Measurements from ENCODE around the gene POFUT1. TPM values are rescaled to one million over a fixed set of nuclear protein-coding genes. Genes with fewer than 3 reads are reported as not detected.

POFUT1 gene
- total RNA-seq, 4 donors from 2014 or later, result 26.0 to 49.4 (median 32.4) TPM

DNA sequence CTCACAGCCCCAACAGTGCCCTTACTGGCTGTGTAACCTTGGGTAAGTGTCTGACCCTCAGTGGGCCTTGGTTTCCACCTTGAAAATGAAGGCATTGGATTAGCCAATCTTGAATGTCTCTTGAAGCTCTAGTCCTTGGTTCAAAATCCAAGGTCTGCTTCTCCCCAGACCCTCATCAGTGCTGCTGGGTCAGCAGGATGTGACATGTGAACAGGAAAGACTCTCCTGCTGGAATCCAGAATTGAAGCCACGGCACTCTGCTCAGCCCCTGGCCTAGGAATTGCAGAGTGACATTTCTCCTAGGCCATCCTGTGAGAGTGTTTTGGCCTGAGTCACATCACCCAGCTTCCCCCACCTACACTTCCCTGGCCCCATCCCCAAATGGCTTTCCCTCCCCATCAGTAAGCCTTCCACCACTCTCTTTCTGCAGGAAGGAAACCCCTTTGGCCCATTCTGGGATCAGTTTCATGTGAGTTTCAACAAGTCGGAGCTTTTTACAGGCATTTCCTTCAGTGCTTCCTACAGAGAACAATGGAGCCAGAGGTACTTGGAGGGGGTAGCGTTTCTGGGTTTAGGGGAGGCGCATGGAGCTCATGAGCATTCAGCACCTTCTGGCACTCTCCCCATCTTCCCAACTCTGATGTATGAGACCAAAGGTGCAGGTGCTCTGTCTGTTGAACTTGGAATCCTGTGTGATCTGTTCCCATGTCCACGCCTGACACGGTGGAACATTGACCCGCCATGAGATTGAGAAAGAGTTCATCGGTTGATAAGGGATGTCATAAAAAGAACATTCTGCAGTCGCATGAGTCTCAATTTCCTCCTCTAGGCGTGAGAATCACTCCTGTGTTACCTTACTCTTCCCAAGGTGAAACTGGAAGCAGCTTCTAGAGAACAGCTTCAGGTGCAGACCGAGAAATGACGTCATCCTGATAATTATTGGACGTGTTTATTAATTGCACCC, 8.8 kb downstream of the POFUT1 start:
- H3K9me3 ChIP-seq, result no peaks in the 10 kb centered on the region
- 89 to 94% methylated on average over 13 of the region's 13 CpGs for WGBS, 2 donors
- peaks cover 0 to 99% (median 8%) of the 10 kb centered on the region in 3 donors for H3K36me3 ChIP-seq
- no peak for DNase-seq (ENCODE audit: low spot score in 2 of 2)
- H3K4me3 ChIP-seq, result no peak overlapping the region
- H3K27me3 ChIP-seq, result no peaks in the 10 kb centered on the region
- H3K27ac ChIP-seq, result peak overlapping the region in 1 of 4 donors; percentile 31
- no peak for TF ChIP-seq POLR2A (IDR thresholded peaks at IDR 0.05)
- no peaks in the 10 kb centered on the region for H3K4me1 ChIP-seq

DNA sequence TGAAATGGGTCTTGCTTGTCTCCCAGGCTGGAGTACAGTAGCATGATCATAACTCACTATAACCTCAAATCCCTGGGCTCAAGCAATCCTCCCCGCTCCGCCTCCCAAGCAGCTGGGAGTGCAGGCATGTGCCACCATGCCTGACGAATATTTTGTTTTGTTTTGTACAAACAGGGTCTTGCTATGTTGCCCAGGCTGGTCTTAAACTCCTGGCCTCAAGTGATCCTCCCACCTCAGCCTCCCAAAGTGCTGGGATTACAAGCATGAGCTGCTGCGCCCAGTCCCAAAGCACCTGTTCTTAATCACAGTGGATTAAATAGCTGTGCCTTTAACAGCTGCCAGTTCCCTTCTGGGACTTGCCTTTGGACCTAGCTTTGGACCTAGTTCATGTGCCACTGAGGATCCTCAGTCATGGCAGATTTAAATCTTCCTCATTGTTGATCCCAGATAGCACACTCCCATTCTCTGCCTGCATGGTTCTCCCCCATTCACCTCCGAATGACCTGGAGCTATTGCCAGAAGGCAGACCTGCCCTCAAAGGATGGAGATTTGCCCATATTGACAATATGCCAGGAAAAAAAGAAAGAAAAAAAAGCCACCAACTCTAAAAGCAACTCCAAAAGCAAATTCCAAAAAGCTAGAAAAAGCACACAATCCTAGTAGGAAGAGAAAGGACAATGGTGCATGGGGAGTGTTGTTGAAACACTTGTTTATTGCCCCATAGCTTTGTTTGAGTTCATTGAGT, 10.6 kb downstream of the POFUT1 start:
- DNase-seq (ENCODE audit: low spot score in 2 of 2), result no peak
- H3K36me3 ChIP-seq, result peaks cover 0 to 99% (median 8%) of the 10 kb centered on the region in 3 donors

DNA sequence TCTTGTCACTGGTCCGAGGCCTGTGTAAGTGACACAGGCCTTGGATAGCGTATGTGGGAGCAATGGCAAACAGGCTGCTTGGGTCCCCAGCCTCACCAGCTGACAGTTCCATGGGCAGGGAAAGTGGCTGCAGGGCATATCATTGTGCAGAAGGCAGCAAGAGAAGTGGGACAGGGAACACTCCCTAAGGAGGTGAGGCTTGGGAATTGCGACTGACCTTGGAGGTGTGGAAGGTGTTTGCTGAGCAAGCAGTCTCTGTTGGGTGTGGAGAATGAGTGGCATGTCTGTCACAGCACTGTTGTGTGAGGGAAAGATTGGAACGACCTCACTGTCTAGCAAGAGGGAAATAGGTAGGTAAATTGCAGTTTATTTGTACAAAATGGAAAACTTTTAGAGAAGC, 16.8 kb downstream of the POFUT1 start:
- TF ChIP-seq POLR2A (IDR thresholded peaks at IDR 0.05), result no peak
- TF ChIP-seq EP300 (IDR thresholded peaks at IDR 0.05), result no peak
- TF ChIP-seq, protein P1, sequence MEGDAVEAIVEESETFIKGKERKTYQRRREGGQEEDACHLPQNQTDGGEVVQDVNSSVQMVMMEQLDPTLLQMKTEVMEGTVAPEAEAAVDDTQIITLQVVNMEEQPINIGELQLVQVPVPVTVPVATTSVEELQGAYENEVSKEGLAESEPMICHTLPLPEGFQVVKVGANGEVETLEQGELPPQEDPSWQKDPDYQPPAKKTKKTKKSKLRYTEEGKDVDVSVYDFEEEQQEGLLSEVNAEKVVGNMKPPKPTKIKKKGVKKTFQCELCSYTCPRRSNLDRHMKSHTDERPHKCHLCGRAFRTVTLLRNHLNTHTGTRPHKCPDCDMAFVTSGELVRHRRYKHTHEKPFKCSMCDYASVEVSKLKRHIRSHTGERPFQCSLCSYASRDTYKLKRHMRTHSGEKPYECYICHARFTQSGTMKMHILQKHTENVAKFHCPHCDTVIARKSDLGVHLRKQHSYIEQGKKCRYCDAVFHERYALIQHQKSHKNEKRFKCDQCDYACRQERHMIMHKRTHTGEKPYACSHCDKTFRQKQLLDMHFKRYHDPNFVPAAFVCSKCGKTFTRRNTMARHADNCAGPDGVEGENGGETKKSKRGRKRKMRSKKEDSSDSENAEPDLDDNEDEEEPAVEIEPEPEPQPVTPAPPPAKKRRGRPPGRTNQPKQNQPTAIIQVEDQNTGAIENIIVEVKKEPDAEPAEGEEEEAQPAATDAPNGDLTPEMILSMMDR (IDR thresholded peaks at IDR 0.05), result no peak
- Histone ChIP-seq H3K36me3 (peaks cover 0 to 87% (median 0%) of the 10 kb centered on the region in 3 donors), H3K4me3 (no peak overlapping the region), H3K9me3 (no peaks in the 10 kb centered on the region), H3K4me1 (no peaks in the 10 kb centered on the region), H3K27ac (no peak overlapping the region), H3K27me3 (no peaks in the 10 kb centered on the region)
- 89 to 91% methylated on average over 4 of the region's 4 CpGs for WGBS, 2 donors
- no peak for DNase-seq (ENCODE audit: low spot score in 2 of 2)

More for the DNA sequence above, 10.6 kb downstream of the POFUT1 start:
- 91 to 94% methylated on average over 5 of the region's 5 CpGs for WGBS, 2 donors
- peak overlapping the region in 1 of 4 donors; percentile 27 for H3K27ac ChIP-seq
- no peaks in the 10 kb centered on the region for H3K27me3 ChIP-seq
- TF ChIP-seq, protein P1 (IDR thresholded peaks at IDR 0.05), result no peak
- no peak for TF ChIP-seq POLR2A (IDR thresholded peaks at IDR 0.05)
- TF ChIP-seq EP300 (IDR thresholded peaks at IDR 0.05), result no peak
- H3K4me1 ChIP-seq, result no peaks in the 10 kb centered on the region
- H3K9me3 ChIP-seq, result no peaks in the 10 kb centered on the region
- no peak overlapping the region for H3K4me3 ChIP-seq

DNA sequence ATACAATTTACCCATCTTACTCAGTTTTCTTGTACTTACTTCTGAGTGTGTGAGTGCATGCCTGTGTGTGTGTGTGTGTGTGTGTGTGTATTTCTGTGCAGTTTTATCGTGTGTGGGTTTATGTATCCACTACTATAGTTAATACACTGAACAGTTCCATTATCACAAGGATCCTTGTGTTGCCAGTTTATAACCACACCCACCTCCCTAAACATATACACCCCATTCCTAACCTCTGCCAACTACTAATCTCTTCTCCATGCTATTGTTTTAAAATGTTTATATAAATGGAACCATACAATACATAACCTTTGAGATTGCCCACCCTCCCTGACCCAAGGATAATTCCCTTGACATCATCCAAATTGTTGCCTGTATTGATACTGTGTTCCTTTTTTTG, 18.7 kb downstream of the POFUT1 start:
- no peak for DNase-seq (ENCODE audit: low spot score in 2 of 2)
- H3K4me3 ChIP-seq, result no peak overlapping the region
- H3K9me3 ChIP-seq, result no peaks in the 10 kb centered on the region
- H3K4me1 ChIP-seq, result no peaks in the 10 kb centered on the region
- H3K36me3 ChIP-seq, result peaks cover 0 to 87% (median 0%) of the 10 kb centered on the region in 3 donors
- no peaks in the 10 kb centered on the region for H3K27me3 ChIP-seq
- WGBS, 2 donors, result 44 to 50% methylated on average over 1 of the region's 1 CpG
- no peak overlapping the region for H3K27ac ChIP-seq
- TF ChIP-seq POLR2A (IDR thresholded peaks at IDR 0.05), result no peak
- no peak for TF ChIP-seq EP300 (IDR thresholded peaks at IDR 0.05)
- TF ChIP-seq, protein P1 (IDR thresholded peaks at IDR 0.05), result no peak

DNA sequence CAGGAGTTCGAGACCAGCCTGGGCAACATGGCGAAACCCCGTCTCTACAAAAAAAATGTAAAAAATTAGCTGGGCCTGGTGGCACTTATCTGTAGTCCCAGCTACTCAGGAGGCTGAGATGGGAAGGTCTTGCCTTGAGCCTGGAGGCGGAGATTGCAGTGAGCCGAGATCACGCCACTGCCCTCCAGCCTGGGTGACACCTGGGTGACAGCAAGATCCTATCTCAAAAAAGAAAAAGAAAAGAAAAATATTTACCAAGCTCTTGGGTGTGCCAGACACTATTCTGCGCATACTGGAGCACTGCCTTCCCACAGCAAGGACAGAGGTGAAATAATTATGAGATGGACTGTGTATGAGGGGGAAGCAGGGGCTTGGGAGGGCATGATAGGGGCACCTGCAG, 19.6 kb downstream of the POFUT1 start:
- Histone ChIP-seq H3K27ac (peak overlapping the region in 1 of 4 donors; percentile 25), H3K9me3 (no peaks in the 10 kb centered on the region), H3K36me3 (peaks cover 0 to 87% (median 0%) of the 10 kb centered on the region in 3 donors), H3K4me1 (peaks cover 0 to 5% (median 0%) of the 10 kb centered on the region in 4 donors), H3K4me3 (no peak overlapping the region), H3K27me3 (no peaks in the 10 kb centered on the region)
- TF ChIP-seq, protein P1 (IDR thresholded peaks at IDR 0.05), result no peak
- no peak for TF ChIP-seq POLR2A (IDR thresholded peaks at IDR 0.05)
- no peak for TF ChIP-seq EP300 (IDR thresholded peaks at IDR 0.05)
- 93 to 97% methylated on average over 7 of the region's 7 CpGs for WGBS, 2 donors
- no peak for DNase-seq (ENCODE audit: low spot score in 2 of 2)
